Muscle of arm (tissue), 12 donors: Measurements from ENCODE around the gene UBA52. TPM values are rescaled to one million over a fixed set of nuclear protein-coding genes. Genes with fewer than 3 reads are reported as not detected.

Experiments
- DNase-seq: peaks from one replicate; pipeline ENCODE4 v3.0.0-alpha.2; 2013
- polyA plus RNA-seq, 12 donors: library from polyadenylated mRNA; unstranded; fragments of 120-200 nt; gene quantifications; one replicate each; pipeline ENCODE4 v1.2.1, GENCODE V29; 2013; ENCODE audit not compliant: insufficient read length in 12 of 12

Gene UBA52
- polyA plus RNA-seq, 12 donors = 779 to 1,239 (median 1,048) TPM; not detected in 1

DNA sequence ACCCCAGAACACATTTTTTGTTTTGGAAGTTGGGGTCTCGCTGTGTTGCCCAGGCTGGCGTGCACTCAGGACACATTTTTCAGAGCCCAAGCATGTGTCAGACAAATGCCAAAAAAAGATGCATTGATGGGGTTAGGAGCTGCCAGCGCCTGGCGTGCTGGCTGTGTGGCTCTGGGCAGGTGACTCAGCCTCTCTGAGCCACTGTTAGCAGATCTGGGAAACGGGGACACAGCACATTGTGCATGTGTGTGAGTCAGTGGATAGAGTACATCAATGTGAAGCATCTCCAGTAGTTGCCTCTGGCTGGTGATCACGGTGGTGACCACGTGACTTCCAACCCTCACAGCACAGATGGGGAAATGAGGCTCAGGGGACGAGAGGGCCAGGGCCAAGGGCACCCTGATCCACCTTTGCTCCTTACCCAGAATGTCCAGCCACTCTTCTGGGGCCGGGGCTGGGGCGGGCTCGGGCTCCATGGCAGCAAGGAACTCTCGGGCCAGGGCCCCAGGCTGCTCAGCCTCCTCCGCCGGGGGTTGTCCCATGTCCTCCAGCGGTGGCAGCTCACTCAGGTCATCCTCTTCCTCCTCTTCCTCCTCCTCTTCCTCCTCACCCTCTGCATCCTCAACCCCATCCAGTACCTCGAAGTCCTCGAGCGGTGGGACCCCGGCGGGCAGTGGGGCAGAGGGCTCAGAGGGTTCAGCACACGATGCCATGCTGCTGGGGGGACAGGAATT is 30.2 kb upstream of the UBA52 start:
- DNase-seq = no peak

DNA sequence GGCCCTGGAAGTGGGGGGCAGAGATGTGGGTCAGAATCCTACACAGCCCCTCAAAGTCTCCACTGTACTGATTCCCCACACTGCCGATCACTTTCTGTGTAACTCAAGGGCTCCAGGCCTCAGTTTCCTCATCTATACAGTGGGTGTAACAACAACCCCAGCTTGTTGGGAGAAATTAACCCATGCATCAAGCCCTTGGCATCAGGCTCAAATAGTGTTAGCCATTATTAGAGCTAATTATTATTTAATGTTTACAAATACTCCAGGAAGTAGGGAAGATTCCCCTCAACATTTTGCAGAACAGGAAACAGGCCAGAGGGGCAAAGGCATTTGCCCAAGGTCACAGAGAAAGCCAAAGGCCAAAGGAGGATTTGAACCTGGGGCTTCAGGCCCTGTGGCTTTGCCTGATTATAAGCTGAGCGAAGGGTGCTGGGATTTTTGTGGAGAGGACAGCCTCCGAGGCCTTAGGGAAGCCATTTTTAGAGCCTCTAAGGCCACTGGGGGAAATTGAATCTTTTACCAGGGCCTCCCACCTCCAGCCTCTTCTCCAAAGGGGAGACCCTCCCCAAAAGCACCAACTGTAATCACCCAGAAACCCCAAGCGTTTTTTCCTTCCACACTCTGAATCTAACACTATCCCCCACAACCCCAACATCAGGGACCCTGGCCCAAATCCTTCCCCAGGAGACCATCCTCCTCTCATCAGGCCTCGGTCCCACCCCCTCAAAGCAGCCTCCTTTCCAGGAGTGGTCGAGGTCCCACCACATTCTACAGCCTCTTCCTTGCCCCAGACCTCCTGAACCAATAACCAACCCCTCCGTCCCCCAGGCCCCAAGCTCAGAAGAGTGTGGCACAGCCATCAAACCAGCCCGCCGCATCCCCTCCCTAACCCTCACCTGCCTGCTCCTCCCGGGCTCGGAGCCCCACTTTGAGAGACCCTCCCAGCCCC is 29.4 kb upstream of the UBA52 start:
- DNase-seq = no peak

DNA sequence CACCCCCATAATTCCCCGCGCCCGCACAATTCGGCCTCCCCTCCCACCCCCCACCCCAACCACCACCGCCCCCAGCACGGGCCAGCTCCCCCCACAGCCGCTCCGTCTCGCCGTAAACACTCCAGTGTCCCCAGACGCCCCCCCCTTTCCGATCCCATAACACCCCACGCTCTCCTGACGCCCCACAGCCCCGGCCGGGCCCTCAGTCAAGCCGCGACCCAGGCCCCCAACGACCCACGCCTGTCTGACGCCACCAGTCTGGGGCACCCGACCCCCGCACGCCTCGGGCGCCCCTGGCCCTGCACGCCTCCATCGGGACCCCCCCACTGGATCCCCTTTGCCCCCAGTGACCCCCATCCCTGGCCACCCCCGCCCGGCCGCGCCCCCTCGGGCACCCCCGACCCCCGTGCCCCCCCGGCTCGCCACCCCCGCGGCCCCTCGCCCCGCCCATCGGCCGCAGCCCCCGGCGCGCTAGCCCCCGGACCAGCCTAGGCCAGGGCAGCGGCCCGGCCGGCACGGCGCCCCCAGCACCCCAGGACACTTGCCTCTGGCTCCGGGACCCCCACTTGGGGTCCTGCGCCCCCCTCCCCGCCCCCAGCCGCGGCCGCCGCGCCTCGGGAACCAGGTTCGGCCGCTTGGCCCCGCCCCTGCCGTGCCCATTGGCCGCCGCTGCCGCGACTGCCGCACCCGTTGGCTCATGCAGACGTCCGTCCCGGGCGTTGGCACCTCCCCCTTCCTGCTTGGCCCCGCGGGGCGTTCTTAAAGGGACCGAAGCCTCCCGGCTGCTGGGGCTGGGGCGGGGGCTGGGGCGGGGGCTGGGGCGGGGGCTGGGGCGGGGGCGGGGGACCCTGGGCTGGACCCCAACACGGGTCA is 28.5 kb upstream of the UBA52 start, which contains the start of gene FKBP8:
Gene FKBP8, minus strand, starts transcription at position 633 of the 873 bp plus-strand sequence. CDS start 1,603 bp downstream, outside the sequence.
- DNase-seq = peak; percentile 94

DNA sequence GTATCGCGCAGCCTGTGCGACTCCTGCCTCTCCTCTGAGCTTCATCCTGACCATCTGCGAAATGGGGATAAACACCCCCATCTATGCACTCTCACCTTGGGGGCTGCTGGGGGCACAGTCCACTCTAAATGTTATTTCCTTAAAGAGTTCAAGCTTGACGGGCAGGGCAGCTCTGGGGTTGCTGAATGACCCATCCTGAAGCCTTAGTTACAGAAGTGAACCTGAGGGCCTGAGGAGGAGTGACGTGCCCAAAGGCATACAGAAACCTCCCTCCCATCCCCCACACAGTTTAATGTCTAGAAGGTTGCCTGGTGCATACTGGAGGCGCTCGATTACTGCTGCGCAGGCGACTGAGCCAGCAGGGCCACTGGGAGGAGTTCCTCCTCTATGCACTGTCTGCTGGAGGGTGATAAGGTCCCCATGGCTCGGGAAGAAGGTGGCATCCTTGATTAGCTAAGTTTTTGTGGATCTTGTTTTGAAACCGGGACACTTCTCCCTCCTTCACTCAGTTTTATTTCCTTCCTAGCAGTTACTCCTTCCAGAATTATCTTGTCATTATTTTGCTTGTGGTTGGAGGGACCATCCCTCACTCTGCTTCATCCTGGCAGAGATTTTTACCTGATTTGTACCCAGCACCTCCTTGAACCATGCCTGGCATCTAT is 27.7 kb upstream of the UBA52 start:
- peak; percentile 31 for DNase-seq

DNA sequence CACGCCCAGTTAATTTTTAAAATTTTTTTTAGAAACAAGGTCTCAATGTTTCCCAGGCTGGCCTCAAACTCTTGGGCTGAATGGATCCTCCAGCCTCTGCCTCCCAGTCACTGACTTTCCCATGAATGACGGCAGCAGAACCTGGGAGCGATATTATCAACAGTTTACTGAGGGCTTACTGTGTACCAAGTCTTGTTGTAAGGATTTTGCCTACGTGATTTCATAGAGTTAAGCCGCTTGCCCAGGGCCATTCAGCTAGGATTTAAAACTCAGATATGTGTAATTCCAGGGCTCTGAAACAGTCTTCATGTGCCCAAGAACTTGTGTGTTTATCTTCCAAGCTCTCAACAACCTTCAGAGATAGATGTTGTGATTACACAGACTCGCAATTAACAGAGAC is 20.0 kb upstream of the UBA52 start:
- DNase-seq = no peak

DNA sequence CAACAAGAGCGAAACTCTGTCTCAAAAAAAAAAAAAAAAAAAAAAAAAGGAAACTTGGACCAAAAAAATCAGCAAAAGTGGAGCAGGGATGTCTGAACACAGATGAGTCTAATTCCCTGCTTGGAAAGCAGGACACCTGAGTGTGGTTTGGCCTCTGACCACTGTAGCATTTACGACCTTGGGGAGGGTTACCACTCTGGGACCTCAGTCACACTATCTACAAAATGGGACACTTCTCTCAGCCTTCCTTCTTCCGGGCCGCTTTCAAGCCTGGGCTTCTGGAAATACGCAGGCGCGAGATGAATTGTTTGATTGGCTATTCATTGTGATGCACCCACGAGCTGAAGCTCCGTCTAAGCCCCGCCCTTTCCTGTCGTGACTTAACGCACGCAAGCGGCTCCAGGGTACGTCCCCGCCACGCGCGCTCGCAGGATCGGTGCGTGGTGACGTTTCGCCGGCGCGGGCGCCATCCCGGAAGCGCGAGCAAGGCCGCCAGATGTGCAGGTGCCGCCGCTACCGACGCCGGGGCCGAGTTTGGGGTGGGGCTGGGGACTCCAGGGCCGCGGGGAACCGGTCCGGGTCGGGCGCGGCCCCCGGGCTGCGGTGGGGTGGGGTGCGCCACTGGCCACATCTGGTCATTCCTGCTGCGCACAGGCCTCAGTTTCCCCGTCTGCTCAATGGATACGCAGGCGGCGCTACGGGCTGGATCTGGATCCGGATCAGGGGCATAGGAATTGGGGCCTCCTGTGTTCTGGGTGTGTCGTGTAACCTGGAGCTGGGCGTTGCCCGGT is 14.1 kb upstream of the UBA52 start, which contains the start of gene KXD1:
Gene KXD1, plus strand, starts transcription at position 460 of the 791 bp plus-strand sequence. CDS start 4,187 bp downstream, outside the sequence.
- peak; percentile 98 for DNase-seq

DNA sequence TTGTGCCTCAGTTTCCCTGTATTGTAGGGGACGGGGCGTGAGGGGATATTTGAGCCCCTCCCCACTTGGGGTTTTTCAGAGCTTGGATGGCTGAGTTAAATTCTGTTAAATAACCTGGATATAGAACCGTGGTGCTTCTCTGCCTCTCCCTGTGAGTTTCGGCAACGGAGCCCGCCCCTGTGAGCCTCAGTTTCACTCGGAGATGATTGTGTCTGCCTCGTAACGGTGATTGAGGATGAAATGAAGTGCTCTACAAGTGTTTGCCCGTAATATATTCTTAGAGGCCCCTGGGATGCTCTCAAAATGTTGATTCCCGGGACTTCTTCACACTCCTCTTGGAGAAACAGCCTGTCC is 13.5 kb upstream of the UBA52 start:
- no peak for DNase-seq

DNA sequence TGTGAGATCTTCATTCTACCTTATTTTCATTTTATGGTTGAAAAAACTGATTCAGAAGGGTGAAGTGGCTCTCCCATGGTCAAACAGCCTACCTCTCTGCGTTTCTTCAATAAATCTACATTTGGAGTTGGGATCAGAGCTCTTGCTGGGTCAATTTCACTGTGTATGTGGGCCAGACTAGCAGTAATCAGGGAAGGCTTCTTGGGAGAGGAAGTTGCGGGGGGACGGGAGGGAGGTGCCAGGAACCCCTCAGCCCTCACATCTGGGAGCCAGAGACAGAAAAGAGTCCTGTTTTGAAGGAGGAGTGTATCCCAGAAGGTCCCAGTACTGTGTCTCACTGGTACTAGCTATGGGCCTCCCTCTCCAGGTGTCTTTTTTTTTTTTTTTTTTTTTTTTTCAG is 13.1 kb upstream of the UBA52 start:
- no peak for DNase-seq

DNA sequence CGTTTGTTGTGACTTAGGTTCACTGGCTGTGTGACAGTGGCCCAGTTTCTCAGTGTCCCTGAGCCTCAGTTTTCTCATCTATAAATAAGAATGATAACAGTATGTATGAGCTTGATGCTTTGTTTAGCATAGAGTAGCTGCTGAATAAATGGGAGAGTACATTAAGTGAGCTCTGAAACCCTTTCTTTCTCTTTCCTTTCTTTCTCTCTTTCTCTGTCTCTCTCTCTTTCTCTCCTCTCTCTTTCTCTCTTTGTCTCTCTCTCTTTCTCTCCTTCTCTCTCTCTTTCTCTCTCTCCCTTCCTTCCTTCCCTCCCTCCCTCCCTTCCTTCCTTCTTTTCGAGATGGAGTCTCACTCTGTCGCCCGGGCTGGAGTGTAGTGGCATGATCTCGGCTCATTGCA is 12.0 kb upstream of the UBA52 start:
- DNase-seq = no peak

DNA sequence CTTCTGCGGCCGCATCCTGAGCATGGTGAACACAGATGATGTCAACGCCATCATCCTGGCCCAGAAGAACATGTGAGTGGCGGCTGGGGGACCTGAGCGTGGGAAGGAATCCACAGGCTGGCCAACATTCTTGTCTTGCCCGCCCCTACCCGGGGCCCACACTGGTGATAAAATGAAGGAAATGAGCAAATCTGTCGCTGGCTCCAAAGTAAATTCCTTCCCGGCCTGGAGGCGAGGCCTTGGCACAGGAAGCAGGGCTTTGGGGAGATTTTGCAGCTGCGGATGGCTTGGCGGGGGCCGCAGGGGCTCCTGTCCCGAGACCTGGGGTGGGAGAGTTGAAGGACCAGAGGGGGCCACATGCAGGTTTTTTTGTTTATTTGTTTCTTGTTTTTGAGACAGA is 9.6 kb upstream of the UBA52 start:
- DNase-seq = peak; percentile 18

DNA sequence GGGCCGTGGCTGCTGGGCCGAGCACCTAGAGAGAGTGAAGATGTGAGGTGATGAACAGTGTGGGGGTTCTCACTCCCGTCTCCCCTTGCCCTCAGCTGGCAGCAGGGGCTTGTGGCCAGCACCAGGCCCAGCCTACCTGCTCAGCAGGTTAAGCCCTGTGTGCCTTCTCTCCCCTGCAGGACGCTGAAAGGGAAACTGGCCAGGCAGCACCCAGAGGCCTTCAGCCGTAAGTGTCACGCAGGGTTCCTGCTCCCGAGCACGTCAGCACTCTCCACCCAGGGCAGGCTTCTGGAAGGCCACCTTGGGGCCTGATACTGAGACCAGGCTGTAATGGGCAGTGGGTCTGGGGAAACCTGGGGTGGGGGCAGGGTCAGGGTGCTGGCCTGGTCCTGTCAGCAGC is 4.7 kb upstream of the UBA52 start:
- DNase-seq = no peak

DNA sequence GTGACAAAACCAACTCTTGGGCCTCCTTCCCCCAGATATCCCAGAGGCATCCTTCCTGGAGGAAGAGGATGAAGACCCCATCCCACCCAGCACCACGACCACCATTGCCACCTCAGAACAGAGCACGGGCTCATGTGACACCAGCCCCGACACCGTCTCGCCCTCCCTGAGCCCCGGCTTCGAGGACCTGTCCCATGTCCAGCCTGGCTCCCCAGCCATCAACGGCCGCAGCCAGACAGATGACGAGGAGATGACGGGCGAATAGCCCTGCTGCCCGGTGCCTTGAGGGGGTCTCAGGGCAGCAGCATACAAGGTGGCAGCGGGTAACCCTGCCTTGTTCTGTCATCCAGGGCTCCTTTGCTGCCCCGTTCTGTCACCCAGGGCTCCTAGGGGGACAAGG is 3.3 kb upstream of the UBA52 start:
- no peak for DNase-seq

DNA sequence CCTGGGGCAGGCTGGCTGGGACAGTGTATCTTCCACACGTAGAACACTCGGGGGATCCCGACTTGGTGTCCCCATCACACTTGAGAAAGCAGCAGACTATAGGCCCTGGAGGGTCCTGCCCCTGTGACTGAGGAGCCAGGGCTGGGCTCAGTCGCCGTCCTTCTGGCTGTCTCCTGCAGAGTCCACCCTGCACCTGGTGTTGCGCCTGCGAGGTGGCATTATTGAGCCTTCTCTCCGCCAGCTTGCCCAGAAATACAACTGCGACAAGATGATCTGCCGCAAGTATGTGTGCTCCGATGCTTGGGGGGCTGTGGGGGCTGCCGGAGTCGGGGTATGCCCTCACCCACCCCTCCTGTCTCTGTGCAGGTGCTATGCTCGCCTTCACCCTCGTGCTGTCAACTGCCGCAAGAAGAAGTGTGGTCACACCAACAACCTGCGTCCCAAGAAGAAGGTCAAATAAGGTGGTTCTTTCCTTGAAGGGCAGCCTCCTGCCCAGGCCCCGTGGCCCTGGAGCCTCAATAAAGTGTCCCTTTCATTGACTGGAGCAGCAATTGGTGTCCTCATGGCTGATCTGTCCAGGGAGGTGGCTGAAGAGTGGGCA is 3.1 kb downstream of the UBA52 start:
- DNase-seq = no peak

DNA sequence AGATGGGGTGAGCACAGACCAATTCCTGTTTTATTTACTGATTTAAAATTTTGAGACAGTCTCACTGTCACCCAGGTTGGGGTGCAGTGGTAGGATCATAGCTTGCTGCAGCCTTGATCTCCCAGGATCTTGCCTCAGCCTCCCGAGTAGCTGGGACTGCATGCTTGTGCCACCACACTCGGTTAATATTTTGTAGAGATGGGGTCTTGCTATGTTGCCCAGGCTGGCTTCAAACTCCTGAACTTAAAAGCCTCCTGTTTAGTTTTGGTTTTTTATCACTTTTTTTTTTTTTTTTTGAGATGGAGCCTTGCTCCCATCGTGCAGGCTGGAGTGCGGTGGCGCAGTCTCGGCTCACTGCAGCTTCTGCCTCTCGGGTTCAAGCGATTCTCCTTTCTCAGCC is 4.7 kb downstream of the UBA52 start:
- no peak for DNase-seq

DNA sequence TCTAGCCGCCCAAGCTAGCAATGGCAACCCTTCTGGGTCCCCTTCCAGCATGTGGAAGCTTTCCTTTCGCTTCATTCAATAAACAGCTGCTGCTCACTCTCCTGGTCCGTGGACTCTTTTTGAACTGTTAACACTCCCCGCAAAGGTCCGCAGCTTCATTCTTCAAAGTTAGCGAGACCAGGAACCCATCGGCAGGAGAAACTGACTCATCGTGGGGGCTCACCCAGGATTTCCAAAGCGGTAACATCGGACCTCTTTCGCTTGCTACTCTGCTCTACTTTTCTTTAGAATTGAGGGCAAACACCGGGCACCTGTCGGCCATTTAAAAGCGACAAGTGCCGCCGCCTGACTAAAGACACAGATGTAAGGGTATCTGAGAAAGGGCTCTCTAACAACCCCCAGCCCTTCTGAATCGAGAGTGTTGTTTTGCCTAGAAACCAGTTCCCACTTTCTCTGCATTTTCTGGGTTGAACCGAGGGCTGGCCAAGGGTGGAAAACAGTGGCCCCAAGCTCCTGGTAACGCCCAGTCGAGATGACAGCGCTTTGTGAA is 5.8 kb downstream of the UBA52 start:
- no peak for DNase-seq

DNA sequence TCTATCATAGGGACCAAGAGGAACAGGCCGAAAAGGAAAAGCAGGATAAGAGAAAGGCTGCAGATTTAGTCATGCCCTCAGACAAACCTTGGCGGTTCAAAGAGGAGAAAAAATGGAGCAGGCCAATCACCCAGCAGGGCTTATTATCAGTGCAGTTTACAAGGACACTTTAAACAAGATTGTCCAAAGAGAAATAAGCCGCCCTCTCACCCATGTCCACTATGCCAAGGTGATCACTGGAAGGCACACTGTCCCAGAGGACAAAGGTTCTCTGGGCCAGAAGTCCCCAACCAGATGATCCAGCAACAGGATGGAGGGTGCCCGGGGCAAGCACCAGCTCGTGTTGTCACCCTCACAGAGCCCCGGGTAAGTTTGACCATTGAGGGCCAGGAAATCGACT is 8.7 kb downstream of the UBA52 start:
- DNase-seq = no peak

DNA sequence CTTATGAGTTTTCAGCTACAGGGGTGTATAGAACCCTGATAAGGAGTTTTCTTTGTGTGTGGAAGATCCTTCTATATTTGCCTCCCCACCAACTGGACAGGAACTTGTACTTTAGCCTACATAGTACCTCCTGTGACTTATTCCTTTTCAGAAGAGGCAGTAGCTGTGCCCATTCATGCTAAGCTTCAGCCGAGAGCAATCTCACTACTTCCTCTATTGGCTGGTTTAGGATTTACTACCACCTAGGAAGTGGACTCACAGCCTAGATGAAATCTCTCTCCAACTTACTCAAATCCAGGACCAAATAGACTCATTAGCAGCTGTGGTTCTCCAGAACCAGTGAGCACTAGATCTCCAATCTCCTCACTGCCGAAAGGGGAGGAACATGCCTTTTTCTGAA is 14.6 kb downstream of the UBA52 start:
- DNase-seq = no peak

DNA sequence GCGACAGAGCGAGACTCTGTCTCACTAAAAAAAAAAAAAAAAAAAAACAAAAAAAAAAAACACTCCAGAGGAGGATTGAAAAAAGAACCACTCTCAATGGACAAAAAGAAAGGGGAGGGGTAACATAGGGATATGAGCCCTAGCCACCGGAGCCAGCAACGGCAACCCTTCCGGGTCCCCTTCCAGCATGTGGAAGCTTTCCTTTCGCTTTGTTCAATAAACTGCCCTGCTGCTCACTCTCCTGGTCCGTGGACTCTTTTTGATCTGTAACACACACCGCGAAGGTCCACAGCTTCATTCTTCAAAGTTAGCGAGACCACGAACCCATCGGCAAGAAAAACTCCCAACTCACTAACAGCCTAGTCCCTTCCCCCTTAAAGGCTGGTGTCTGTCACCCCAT is 15.9 kb downstream of the UBA52 start:
- DNase-seq = no peak

DNA sequence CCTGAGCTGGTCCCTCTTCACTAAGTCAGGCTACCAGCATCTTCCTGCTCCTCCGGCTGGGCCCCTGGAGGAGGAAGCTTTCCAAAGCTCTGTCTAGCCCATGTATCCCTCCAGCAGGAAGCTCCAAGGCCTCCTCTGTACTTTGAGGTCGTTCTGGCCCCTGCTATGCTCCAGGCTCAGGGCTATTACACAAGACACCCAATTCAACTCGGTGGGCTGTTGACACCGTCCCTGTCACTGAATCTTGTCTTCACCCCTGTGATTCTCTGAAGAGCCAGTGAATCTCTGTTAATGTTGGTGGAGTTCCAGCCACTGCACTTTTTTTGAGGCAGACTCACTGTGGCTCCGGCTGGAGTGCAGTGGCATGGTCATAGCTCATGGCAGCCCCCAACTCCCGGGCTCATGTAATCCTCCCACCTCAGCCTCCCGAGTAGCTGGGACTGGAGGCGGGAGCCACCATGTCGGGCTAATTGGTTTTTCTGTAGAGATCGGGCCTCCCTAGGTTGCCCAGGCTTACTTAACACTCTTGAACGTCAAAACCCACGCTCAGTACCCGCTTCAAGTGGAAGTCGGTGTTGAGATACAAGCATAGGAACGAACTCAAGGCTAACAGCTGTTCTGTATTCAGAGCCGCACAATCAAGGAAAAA is 16.4 kb downstream of the UBA52 start:
- DNase-seq = no peak
